AG04450 (cell line): ENCODE data around the gene LAMC1. TPM values are rescaled to one million over a fixed set of nuclear protein-coding genes. Genes with fewer than 3 reads are reported as not detected.

Experiments used
- CTCF ChIA-PET: fragments of 300-600, 350-600 bp; formaldehyde crosslinking; extraction: SDS; loops from one replicate; lab custom pipeline; 2022; ENCODE audit warnings: antibody characterized with exemption, inconsistent platforms; lab: Charles Lee
- POLR2A ChIA-PET: fragments of 350-600 bp; formaldehyde crosslinking; extraction: SDS; loops from one replicate; lab custom pipeline; 2021; ENCODE audit warnings: antibody characterized with exemption, inconsistent platforms; lab: Yijun Ruan, JAX
- DNase-seq: peaks from one replicate; pipeline ENCODE4 v3.0.0-alpha.2; 2011; ENCODE audit warnings: low read depth, low spot score
- H3K27ac ChIP-seq: one replicate; pipeline ENCODE4 v1.5.1; 2012; ENCODE audit warnings: low read depth, low read length, control low read depth
- H3K27me3 ChIP-seq: one replicate; pipeline ENCODE4 v1.6.0; 2012; ENCODE audit warnings: low read length; ENCODE audit not compliant: control insufficient read depth, insufficient read depth
- H3K4me3 ChIP-seq: 2 replicates; pipeline ENCODE4 v1.5.1; 2011; ENCODE audit warnings: mild to moderate bottlenecking, low read depth, low read length, control low read depth
- H3K9me3 ChIP-seq: 2 replicates; pipeline ENCODE4 v1.5.1; 2012; ENCODE audit warnings: low read length; ENCODE audit not compliant: control insufficient read depth, insufficient read depth
- polyA plus RNA-seq: library from polyadenylated mRNA; depleted of rRNA; stranded (reverse); fragments of >200 nt; gene quantifications from 2 replicates; pipeline ENCODE4 v1.2.3, GENCODE V29; 2011
- TF ChIP-seq, protein P1 (sequence below): IDR thresholded peaks from 2 replicates; pipeline ENCODE4 v1.5.1; 2011; ENCODE audit warnings: low read depth, low read length, control low read depth, inconsistent platforms

The LAMC1 gene
- polyA plus RNA-seq, 1 experiment, result 348 TPM

DNA sequence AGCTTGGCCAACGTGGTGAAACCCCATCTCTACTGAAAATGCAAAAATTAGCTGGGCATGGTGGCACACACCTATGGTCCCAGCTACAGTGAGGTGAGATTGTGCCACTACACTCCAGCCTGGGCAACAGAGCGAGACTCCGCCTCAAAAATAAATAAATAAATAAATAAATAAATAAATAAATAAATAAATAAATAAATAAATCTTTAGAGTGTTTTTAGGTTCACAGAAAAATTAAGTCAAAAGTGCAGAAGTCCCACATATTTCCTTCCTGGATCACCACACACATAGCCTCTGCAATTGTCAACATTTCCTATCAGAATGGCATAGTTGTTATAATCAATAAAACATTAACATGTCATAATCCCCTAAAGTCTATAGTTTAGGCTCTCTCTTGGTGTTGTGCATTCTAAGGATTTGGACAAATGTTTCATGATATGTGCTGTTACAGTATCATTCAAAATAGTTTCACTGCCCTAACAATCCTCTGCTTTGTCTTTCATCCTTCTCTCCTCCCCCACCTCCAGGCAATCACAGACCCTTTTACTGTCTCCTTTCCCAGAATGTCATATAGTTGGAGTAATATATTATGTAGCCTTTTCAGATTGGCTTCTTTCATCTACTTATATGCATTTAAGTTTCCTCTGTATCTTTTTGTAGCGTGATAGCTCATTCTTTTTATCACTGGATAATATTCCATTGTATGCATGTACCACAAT lies 58.3 kb downstream of the LAMC1 start:
- ChIA-PET CTCF (no interaction called here), POLR2A (interaction anchor here (1.0 to 1.4 kb wide), 3 partner anchors 10 to 24 kb away, joined by 3 to 11 read pairs (median 7); no protein-coding TSS in a partner anchor)
- no peak for DNase-seq
- no peaks in the 10 kb centered on the region for H3K9me3 ChIP-seq
- no peak overlapping the region for H3K4me3 ChIP-seq
- TF ChIP-seq, protein P1, sequence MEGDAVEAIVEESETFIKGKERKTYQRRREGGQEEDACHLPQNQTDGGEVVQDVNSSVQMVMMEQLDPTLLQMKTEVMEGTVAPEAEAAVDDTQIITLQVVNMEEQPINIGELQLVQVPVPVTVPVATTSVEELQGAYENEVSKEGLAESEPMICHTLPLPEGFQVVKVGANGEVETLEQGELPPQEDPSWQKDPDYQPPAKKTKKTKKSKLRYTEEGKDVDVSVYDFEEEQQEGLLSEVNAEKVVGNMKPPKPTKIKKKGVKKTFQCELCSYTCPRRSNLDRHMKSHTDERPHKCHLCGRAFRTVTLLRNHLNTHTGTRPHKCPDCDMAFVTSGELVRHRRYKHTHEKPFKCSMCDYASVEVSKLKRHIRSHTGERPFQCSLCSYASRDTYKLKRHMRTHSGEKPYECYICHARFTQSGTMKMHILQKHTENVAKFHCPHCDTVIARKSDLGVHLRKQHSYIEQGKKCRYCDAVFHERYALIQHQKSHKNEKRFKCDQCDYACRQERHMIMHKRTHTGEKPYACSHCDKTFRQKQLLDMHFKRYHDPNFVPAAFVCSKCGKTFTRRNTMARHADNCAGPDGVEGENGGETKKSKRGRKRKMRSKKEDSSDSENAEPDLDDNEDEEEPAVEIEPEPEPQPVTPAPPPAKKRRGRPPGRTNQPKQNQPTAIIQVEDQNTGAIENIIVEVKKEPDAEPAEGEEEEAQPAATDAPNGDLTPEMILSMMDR, result no peak
- no peak overlapping the region for H3K27ac ChIP-seq
- H3K27me3 ChIP-seq, result no peaks in the 10 kb centered on the region

DNA sequence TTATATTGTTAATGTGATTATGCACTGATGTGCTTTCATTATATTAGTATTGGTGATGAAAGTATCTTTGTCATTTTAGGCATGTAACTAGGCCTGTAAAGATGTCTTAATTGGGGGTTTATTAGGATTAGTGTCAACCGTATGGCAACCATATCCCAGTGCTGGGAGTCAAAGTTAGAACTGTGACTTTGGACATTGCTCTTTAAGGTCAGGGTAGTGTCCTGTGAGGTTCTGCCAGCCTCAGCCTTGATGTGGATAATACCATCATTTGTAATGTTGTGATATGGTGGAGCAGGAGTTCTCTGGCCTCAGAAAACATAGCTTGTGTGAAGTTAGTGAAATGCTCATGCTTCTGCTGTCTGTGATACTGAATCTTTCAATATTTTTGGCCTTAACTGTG lies 59.4 kb downstream of the LAMC1 start:
- DNase-seq, result no peak
- CTCF ChIA-PET, result no interaction called here
- Histone ChIP-seq H3K4me3 (no peak overlapping the region), H3K27ac (no peak overlapping the region), H3K27me3 (no peaks in the 10 kb centered on the region), H3K9me3 (no peaks in the 10 kb centered on the region)
- TF ChIP-seq, protein P1, result no peak
- POLR2A ChIA-PET, result no interaction called here

DNA sequence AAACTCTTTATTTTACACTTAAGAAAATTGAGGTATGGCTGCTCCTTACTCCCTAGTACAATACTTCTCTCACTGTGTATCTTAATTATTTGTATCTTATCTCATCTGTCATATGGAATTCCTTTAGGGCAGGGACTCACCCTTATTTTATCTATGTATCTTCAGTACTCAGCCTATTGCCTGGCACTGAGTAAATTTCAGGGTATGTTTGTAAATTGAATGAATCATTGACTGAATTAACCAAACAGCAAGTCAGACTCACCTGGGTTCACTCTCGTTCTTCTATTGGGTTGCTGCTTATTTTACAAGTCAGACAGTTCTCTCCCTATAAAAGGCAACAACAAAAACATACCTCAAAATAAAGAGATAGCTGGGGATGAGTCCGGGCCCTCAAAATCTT lies 63.8 kb downstream of the LAMC1 start:
- no peak overlapping the region for H3K27ac ChIP-seq
- no peak overlapping the region for H3K4me3 ChIP-seq
- ChIA-PET CTCF (interaction anchor here (1.3 to 1.6 kb wide), 3 partner anchors 9 to 124 kb away, joined by 3 read pairs; no protein-coding TSS in a partner anchor), POLR2A (interaction anchor here (0.7 kb wide), 1 partner anchor 148 kb away, joined by 4 read pairs; no protein-coding TSS in a partner anchor)
- no peaks in the 10 kb centered on the region for H3K9me3 ChIP-seq
- no peak for DNase-seq
- no peaks in the 10 kb centered on the region for H3K27me3 ChIP-seq
- TF ChIP-seq, protein P1, result no peak

DNA sequence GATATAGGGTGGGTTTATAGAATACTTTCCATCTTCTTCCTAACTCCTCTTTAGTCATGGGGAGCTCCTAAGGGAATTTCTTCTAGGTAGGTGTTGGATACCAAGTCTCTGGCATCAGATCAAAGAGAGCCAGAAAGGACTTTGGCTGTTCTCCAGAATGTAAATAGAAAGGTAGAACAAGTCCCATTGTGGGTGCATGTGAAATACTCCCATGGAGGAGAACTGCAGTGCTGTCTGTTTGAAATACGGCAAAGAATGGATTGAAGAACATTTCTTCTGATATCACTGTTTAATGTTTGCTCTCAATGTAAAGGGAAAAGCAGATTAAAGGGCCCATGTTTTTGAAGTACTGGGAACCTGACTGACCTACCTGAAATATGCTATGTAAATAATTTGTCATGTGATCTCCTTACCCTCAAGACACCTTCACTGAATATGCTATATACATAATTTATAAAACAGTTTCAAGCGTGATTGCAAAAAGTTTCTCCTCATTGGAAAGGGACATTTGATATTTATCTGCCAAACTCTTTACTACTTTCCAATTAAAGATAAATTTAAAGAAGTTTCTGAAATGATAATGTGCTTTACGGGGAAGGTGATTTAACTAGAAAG lies 65.9 kb downstream of the LAMC1 start:
- Histone ChIP-seq H3K4me3 (no peak overlapping the region), H3K27me3 (no peaks in the 10 kb centered on the region), H3K27ac (no peak overlapping the region), H3K9me3 (no peaks in the 10 kb centered on the region)
- ChIA-PET POLR2A (interaction anchor here (1.5 to 1.7 kb wide), 2 partner anchors 9 to 18 kb away, joined by 4 to 6 read pairs; no protein-coding TSS in a partner anchor), CTCF (interaction anchor here (1.0 kb wide), 1 partner anchor 146 kb away, joined by 3 read pairs; no protein-coding TSS in a partner anchor)
- no peak for DNase-seq
- TF ChIP-seq, protein P1, result no peak
